GM21515 (cell line): ENCODE measurements around the gene NDE1.
"Not testable (repeated sequence)": the region's sequence is repeated elsewhere in the genome, so short reads cannot be mapped to it uniquely, and the experiment has no call there.

Source experiments
- ATAC-seq: cut with Tn5 transposase; IDR thresholded peaks from one replicate; pipeline ENCODE4 v1.9.1; 2021; ENCODE audit not compliant: unreplicated experiment

NDE1 gene

GRCh38 chr16:15692508-15692907 is 42.5 kb downstream of the NDE1 start:
- ATAC-seq: not testable (repeated sequence)

- ATAC-seq: no peak
Measured at GRCh38 chr16:15694499-15694898, 44.5 kb downstream of the NDE1 start.

GRCh38 chr16:15699819-15700218 is 49.8 kb downstream of the NDE1 start:
- no peak for ATAC-seq

GRCh38 chr16:15701367-15701766 is 51.3 kb downstream of the NDE1 start:
- ATAC-seq: no peak

GRCh38 chr16:15701975-15702970 is 52.2 kb downstream of the NDE1 start:
- no peak for ATAC-seq

GRCh38 chr16:15703029-15703736 is 53.1 kb downstream of the NDE1 start:
- no peak for ATAC-seq

- ATAC-seq: no peak
Measured at GRCh38 chr16:15704545-15704987, 54.5 kb downstream of the NDE1 start.

- ATAC-seq: no peak
Measured at GRCh38 chr16:15705064-15705565, 55.1 kb downstream of the NDE1 start.

GRCh38 chr16:15707332-15707731 is 57.3 kb downstream of the NDE1 start:
- ATAC-seq: no peak

GRCh38 chr16:15708096-15708495 is 58.1 kb downstream of the NDE1 start:
- ATAC-seq: no peak

- no peak for ATAC-seq
Measured at GRCh38 chr16:15708997-15709396, 59.0 kb downstream of the NDE1 start.

- no peak for ATAC-seq
Measured at GRCh38 chr16:15714393-15715172, 64.5 kb downstream of the NDE1 start.

- no peak for ATAC-seq
Measured at GRCh38 chr16:15715221-15715620, 65.2 kb downstream of the NDE1 start.

- no peak for ATAC-seq
Measured at GRCh38 chr16:15716694-15717447, 66.8 kb downstream of the NDE1 start.

GRCh38 chr16:15721018-15721417 is 71.0 kb downstream of the NDE1 start:
- ATAC-seq: no peak

GRCh38 chr16:15723808-15724207 is 73.8 kb downstream of the NDE1 start:
- ATAC-seq: no peak

GRCh38 chr16:15725641-15726240 is 75.7 kb downstream of the NDE1 start:
- ATAC-seq: no peak

- ATAC-seq: no peak
Measured at GRCh38 chr16:15726715-15727114, 76.7 kb downstream of the NDE1 start.

GRCh38 chr16:15727697-15728096 is 77.7 kb downstream of the NDE1 start:
- not testable (repeated sequence) for ATAC-seq

GRCh38 chr16:15729152-15729551 is 79.1 kb downstream of the NDE1 start:
- no peak for ATAC-seq
